Kidney glomerular epithelial cell (primary cell): ENCODE data around the gene USP5.

Source experiments
- DNase-seq: peaks from one replicate; lab custom pipeline; 2025; lab: John Stamatoyannopoulos, UW

USP5 gene

DNA sequence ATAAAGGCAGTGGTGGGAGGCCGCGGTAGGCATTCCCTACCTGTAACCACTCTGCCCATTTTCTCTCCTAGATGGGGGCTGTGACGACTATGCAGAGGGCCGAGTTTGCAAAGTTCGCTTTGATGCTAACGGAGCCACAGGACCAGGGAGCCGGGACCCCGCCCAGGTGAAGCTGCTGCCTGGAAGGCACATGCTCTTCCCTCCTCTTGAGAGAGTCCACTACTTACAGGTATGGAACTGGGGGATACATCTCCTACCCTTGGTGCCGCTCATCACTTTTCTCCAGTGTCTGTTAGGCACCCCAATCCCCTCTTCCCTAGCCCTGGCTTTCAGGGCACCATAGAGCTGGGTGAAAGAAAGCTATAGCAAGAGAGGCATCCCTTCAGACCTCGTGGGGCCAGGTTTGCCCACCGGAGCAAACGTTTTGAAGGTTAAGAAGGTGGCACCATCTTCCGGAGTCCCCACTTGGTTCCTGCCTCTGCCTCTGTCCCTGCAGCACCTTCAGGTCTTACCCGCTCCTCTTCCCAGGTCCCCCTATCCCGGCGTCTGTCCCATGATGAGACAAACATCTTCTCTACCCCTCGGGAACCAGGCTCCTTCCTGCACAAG, 25.7 kb upstream of the USP5 start:
- no peak for DNase-seq

DNA sequence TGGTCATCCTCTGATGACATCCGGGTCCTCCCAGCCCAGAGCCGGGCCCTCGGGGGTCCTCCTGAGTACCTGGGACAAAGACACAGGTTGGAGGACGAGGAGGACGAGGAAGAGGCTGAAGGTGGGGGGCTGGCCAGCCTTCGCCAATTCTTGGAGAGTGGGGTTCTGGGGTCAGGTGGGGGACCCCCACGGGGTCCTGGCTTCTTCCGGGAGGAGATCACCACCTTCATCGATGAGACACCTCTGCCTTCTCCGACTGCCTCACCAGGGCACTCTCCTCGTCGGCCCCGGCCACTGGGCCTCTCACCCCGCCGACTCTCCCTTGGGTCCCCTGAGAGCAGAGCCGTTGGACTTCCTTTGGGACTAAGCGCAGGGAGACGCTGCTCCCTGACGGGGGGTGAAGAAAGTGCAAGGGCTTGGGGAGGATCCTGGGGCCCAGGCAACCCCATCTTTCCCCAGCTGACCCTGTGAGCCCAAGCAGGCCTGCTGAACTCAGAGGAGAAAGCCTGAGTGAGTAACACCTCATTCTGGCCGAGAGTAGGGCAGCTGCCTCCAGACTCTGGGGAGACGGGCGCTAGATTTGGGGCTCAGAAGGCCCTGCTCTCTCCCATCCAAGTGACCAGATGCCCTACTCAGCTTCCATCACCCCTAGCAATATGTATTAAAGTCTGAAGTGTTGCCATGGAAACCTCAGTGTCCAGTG, 25.1 kb upstream of the USP5 start:
- no peak for DNase-seq

GRCh38 chr12:6827437-6827911, 24.5 kb upstream of the USP5 start:
- DNase-seq = peak; percentile 48

DNA sequence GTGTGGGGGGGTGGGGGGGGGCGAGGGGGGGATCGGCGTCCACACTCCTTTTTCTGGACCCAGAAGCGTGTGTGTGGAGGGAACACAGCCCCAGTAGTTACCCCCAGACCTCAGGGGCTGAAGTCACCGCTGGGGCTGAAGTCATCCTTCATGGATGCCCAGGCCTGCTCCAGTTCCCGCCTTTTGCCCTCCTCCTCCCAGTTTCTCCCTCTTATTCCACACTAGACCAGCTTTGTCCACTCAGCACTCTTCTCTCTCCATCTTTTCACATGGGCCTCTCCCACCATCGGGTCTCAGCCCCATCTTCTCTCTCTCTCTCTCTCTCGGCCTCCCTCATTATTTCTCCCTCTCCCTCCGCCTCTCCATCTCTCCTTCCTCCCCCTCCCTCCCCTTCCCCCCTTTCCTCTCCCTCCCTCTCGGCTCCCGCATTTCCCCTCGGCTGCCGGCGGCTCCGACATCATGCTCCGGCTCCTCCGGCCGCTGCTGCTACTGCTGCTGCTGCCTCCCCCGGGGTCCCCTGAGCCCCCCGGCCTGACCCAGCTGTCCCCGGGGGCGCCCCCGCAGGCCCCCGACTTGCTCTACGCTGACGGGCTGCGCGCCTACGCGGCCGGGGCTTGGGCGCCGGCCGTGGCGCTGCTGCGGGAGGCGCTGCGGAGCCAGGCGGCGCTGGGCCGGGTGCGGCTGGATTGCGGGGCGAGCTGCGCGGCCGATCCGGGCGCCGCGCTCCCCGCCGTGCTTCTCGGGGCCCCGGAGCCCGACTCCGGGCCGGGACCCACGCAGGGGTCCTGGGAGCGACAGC, 23.8 kb upstream of the USP5 start, which contains the start of gene P3H3:
TSS of gene P3H3 (plus strand) at position 426 of the 799 bp plus-strand sequence. CDS start at position 460, 34 bp downstream.
- DNase-seq = no peak

DNA sequence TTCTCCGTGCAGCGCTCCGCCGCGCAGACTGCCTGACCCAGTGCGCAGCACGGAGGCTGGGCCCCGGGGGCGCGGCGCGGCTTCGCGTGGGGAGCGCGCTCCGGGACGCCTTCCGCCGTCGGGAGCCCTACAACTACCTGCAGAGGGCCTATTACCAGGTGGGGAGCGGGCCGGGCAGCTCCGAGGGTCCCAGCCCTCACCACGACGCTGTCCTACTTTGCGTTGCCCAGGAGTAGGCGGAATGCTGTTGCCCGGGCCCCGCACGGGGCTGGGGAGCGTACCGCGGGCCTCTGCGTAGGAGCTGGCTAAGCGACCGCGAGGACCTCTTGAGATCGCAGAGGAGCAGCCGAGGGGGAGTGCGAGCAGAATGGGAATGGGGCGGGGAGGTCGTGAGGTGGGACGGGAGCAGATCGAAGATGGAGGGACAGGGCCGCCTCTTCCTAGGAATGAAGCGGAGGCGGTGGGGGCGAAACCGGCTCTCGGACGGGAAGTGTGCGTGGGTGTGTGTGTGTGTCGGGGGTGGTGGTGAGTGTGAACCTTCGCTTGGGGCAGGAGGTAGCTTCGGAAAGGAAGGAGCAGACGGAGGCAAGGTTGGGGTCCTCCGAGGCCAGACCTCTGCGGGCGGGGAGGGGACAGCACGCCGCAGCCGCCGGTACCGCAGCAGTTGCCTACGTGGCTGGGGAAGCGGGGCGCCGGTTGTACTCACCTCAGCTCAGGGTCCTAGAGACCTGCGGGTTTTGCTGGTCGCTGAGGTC, 23.0 kb upstream of the USP5 start:
- DNase-seq = peak; percentile 55

- DNase-seq = no peak
Observed at GRCh38 chr12:6829536-6830220, 22.3 kb upstream of the USP5 start.

GRCh38 chr12:6830286-6830890, 21.6 kb upstream of the USP5 start:
- DNase-seq = no peak

DNA sequence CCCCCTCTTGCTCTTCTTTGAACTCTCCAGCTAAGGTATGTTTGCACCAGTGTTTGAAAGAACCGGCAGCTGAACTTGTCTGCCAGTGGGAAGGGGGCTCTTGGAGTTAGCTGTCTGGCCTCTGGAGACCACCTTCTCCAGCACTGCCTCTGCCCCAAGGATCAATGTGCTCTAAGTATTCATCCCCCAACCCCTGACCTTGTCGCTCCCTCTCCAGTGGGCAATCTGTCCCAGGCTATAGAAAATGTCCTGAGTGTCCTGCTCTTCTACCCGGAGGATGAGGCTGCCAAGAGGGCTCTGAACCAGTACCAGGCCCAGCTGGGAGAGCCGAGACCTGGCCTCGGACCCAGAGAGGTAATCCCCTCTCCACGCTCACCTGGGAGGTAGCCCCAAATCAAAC, 21.0 kb upstream of the USP5 start:
- DNase-seq = no peak

DNA sequence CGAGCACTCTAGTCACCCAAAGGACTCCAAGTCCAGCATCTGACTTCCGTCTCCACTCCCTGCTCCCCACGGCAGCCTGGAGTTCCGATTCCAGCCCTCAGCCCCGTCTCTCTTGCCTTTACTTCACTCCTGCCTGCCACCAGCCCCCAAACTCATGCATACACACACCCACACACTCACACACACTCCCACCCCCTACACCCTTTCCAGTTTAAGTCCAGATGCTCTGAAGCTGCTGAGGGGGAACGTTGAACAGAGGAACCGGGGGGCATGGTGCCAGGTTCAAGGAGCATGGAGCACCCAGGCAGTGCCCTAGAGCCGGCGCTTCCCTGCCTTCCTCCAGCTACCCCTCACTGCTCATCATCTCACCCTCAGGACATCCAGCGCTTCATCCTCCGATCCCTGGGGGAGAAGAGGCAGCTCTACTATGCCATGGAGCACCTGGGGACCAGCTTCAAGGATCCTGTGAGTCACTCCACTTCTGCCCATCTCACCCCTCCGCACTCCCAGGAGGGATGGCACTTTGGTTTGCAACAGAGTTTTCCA, 20.4 kb upstream of the USP5 start:
- no peak for DNase-seq

GRCh38 chr12:6832125-6832524, 19.8 kb upstream of the USP5 start:
- no peak for DNase-seq

DNA sequence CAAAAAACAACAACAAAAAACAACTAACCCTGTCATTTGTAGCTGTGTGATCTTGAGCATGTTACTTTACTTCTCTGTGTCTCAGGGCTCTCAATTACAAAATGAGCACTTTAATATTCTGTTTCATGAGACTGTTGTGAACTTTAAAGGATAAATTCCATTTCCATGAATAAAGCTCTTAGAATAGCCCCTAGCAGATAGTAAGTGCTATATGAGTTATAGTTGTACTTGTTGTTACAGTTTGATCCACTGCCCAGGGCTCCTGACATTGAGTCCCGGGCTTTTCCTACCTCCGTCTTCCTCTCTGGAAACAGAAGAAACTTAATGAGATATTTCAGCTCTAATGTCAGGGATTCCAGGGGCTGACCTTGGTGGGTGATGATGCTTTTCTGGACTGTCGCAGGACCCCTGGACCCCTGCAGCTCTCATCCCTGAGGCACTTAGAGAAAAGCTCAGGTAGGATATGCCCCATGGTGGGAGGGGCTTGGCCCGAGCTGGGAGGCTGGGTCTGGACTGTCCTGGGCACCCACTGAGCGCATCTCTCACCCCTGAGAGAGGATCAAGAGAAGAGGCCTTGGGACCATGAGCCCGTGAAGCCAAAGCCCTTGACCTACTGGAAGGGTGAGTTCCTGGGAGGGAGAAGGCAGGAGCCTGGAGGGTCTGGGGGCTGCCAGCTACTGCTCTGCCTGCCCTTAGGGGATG, 18.6 kb upstream of the USP5 start:
- DNase-seq = no peak

DNA sequence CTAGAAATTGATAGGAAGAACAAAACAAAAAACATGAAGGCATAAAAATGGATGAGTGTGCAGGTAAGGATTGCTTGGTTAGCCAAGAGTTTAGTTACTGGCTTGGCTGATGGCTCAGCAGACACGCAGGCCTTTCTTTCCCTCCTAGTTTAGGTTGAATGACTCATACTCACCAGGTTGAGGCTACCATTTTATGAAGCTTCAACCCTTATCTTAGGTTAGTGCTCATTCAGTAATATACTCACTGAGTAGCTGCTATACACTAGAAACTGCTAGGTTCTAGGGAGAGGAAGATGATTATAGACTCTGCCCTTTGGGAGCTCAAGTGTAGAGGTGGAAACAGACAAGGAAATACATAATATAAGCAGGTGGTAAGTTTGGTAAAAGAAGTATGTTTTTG, 17.7 kb upstream of the USP5 start:
- no peak for DNase-seq

DNA sequence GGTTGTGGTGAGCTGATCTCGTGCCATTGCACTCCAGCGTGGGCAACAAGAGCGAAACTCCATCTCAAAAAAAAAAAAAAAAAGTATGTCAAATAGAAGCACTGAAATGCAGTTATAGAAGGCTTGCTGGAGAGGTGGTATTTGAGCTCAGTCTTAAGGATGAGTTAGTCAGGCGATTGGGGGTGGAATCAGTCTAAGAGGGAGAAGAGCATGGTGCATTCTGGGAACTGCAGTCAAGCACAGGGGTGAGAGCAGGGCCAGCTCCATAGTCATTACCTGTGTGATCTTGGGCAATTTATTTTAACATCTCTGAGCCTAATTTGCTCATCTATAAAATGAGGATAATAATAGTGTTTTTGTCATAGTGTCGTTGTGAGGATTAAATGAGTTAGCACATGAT, 17.1 kb upstream of the USP5 start:
- no peak for DNase-seq

DNA sequence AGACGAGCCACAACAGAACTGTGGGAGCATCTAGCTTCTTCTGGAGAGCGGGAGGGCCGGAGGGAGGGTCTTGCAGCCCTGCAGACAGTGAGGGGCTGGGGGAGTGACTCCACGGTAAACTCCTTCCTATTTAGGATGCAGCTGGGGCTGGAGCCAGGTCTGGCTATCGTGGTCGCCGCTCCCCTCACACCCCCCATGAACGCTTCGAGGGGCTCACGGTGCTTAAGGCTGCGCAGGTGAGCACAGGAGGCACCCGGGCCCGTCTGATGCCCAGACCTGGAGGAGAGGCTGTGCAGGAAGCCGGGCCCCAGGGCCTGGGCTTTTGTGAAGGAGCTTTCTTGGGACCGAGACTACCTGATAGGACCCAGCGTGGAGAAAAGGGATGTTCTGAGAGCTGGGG, 15.1 kb upstream of the USP5 start:
- DNase-seq = no peak

DNA sequence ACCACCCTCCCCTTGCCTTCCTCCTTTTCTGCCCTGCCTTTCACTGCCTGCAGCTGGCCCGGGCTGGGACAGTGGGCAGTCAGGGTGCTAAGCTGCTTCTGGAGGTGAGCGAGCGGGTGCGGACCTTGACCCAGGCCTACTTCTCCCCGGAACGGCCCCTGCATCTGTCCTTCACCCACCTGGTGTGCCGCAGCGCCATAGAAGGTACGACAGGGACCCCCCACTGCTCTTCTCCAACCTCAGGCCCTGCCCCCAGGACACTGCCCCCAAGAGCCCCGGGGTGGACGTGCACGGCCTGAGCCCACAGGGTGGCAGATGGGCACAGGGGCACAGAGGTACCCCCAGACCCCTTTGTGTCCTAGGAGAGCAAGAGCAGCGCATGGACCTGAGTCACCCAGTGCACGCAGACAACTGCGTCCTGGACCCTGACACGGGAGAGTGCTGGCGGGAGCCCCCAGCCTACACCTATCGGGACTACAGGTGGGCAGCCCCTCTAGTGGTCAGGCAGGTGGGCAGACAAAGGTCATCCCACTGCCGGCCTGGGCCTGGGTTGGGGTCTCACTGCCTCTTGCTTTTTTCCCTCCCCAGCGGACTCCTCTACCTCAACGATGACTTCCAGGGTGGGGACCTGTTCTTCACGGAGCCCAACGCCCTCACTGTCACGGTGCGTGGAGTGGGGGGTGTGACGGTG, 14.4 kb upstream of the USP5 start:
- no peak for DNase-seq

DNA sequence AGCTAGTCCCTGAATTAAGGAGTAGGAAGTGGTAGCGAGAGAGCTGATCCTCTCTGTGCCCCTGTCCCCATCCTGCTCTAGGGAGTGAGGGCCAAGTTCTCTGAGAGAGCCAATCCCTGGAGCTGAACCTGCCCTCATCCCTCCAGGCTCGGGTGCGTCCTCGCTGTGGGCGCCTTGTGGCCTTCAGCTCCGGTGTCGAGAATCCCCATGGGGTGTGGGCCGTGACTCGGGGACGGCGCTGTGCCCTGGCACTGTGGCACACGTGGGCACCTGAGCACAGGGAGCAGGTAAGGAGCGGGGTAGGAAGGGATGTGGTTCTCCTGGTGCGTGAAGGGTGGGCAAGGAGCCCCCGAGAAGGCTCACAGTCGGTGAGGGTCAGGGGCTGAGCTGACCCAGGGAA, 13.1 kb upstream of the USP5 start:
- DNase-seq = no peak

GRCh38 chr12:6839482-6840201, 12.3 kb upstream of the USP5 start:
- no peak for DNase-seq

DNA sequence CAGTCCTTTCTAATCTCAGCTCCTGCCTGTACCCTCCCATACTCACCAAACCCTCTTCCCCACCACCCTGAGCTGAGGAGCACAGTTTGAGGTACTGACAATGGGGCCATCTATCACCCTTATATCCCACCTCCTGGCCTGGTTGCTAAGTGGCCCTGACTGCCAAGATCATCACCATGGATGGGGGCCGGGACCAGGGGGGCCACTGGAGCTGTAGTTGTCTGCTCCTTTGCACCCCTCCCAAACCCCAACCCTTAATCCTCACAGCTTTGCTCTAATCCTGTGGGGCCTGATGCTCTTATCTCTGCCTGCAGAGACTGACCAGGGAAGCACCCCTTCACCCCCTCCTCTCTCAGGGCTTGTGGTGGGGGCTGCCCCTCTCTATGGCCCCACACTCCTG, 11.6 kb upstream of the USP5 start:
- no peak for DNase-seq
